Stimulated activated CD8-positive, alpha-beta memory T cell treated with anti-CD3 and anti-CD28 coated beads, Interleukin-15, amount 100 ng/mL, for 1 hour (primary cell): ENCODE results near the gene FKBP1B.
"Not testable (repeated sequence)": the region's sequence is repeated elsewhere in the genome, so short reads cannot be mapped to it uniquely, and the experiment has no call there.

Experiments
- DNase-seq: peaks from one replicate; pipeline ENCODE4 v3.0.0-alpha.2; 2020; ENCODE audit warnings: low read depth

Gene FKBP1B

GRCh38 chr2:24072259-24072658 is 22.7 kb downstream of the FKBP1B start:
- no peak for DNase-seq

- no peak for DNase-seq
Observed at GRCh38 chr2:24073816-24074215, 24.3 kb downstream of the FKBP1B start.

- no peak for DNase-seq
Observed at GRCh38 chr2:24075259-24075658, 25.7 kb downstream of the FKBP1B start.

GRCh38 chr2:24075915-24076848 is 26.6 kb downstream of the FKBP1B start, which contains the start of gene SF3B6:
Gene SF3B6 (minus strand): TSS chr2:24076326. CDS start chr2:24076229, 97 bp downstream.
- DNase-seq: peak; percentile 99

GRCh38 chr2:24076849-24077534 is 27.5 kb downstream of the FKBP1B start:
- no peak for DNase-seq

- DNase-seq: no peak
Observed at GRCh38 chr2:24077535-24077877, 28.0 kb downstream of the FKBP1B start.

GRCh38 chr2:24077879-24078278 is 28.3 kb downstream of the FKBP1B start:
- DNase-seq: no peak

- DNase-seq: no peak
Observed at GRCh38 chr2:24080701-24081100, 31.2 kb downstream of the FKBP1B start.

- DNase-seq: no peak
Observed at GRCh38 chr2:24082787-24083566, 33.4 kb downstream of the FKBP1B start.

GRCh38 chr2:24083567-24084385 is 34.2 kb downstream of the FKBP1B start:
- no peak for DNase-seq

- peak; percentile 62 for DNase-seq
Observed at GRCh38 chr2:24084386-24085199, 35.1 kb downstream of the FKBP1B start, which contains the start of gene TP53I3. Gene TP53I3 (minus strand): TSS chr2:24084834. CDS start chr2:24084326, 508 bp downstream.

GRCh38 chr2:24085200-24085489 is 35.6 kb downstream of the FKBP1B start:
- no peak for DNase-seq

- no peak for DNase-seq
Observed at GRCh38 chr2:24086241-24086640, 36.7 kb downstream of the FKBP1B start.

- DNase-seq: no peak
Observed at GRCh38 chr2:24087032-24087431, 37.5 kb downstream of the FKBP1B start.

- DNase-seq: no peak
Observed at GRCh38 chr2:24088821-24089359, 39.3 kb downstream of the FKBP1B start.

GRCh38 chr2:24093270-24093669 is 43.7 kb downstream of the FKBP1B start:
- not testable (repeated sequence) for DNase-seq

- not testable (repeated sequence) for DNase-seq
Observed at GRCh38 chr2:24095171-24095677, 45.7 kb downstream of the FKBP1B start.

GRCh38 chr2:24100732-24101131 is 51.2 kb downstream of the FKBP1B start:
- DNase-seq: not testable (repeated sequence)

- DNase-seq: no peak
Observed at GRCh38 chr2:24101992-24102391, 52.5 kb downstream of the FKBP1B start.

GRCh38 chr2:24102677-24103076 is 53.1 kb downstream of the FKBP1B start:
- no peak for DNase-seq
